ENCODE results near the gene NCOA1.

DNA sequence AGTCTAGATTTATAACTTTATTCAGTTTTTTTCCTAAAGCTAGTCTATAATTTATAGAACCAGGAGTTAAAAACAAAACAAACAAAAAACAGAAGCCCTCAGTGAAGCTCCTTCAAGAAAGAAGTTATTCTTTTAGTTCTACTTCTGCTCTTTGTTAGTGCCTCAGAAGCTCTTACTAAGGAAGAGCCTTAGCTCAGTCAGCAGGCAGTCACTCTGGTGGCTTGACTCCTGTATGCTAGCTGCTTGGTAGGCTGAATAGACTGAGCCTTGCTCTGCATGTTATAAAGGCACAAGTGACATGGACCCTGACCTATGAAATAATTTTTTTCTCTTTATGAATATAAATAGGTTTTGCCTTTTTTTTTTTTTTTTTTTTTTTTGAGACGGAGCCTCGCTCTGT lies 24.8 kb downstream of the NCOA1 start:
- no peak for TF ChIP-seq CTCF (conservative IDR thresholded peaks at IDR 0.05)
- no peak for TF ChIP-seq EZH2 (IDR thresholded peaks at IDR 0.05; ENCODE audit: low read depth)
